Mononuclear cell (primary cell): ENCODE results near the gene TMEM171. TPM values are rescaled to one million over a fixed set of nuclear protein-coding genes. Genes with fewer than 3 reads are reported as not detected.

Experiments
- H3K27me3 ChIP-seq: 2 replicates; pipeline ENCODE4 v1.6.0; 2011; ENCODE audit warnings: low read length, control low read depth; ENCODE audit not compliant: insufficient read depth
- H3K4me1 ChIP-seq: 2 replicates; pipeline ENCODE4 v1.5.1; 2011; ENCODE audit warnings: mild to moderate bottlenecking, low read length, control low read depth; ENCODE audit not compliant: insufficient read depth
- H3K4me3 ChIP-seq: 2 replicates; pipeline ENCODE4 v1.5.1; 2011; ENCODE audit warnings: mild to moderate bottlenecking, low read length, moderate library complexity
- H3K9me3 ChIP-seq: 2 replicates; pipeline ENCODE4 v1.5.1; 2011; ENCODE audit warnings: low read depth, mild to moderate bottlenecking, control low read depth, low read length
- total RNA-seq: library from RNA; depleted of rRNA; stranded (reverse); fragments of >200 nt; gene quantifications from one replicate; pipeline ENCODE4 v1.2.3, GENCODE V29; 2012

TMEM171 gene
- total RNA-seq, 1 donor = not detected

- no peaks in the 10 kb centered on the region for H3K4me1 ChIP-seq
- peaks cover 49% of the 10 kb centered on the region for H3K27me3 ChIP-seq
- no peaks in the 10 kb centered on the region for H3K9me3 ChIP-seq
- H3K4me3 ChIP-seq = no peak overlapping the region
These were observed 6.2 kb upstream of the TMEM171 start for GRCh38 chr5:73114044-73114688.

DNA sequence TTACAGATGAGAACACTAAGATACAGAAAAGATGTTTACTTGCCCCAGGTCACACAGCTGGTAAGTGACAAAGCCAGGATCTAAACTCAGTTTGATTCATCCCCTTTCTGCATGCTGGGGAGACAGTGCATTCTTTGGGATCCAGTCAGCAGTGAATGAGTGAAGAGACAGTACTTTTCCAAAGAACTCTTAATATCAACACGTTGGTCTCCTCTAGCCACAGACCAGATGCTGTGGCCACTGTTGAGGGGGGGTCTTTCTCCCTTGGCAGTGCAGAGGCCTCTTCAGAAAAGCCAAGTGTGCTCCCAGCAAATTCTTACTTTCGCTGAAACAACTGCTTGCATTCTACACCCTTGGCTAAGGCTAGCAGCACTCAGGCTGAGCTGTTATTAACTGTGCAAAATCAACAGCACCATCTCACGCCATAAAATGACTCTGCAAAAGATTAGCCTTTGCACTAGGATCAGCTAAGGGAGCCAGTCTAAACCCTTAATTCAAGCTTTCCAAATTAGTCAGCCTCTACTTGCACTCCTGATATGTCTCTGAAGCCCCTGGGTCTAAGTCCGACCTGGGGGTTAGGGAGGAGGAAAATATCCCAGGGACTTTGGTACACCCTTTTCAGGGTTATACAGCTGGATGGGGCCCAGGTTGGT, 4.8 kb upstream of the TMEM171 start:
- H3K4me3 ChIP-seq = no peak overlapping the region
- peaks cover 46% of the 10 kb centered on the region for H3K27me3 ChIP-seq
- H3K4me1 ChIP-seq = no peaks in the 10 kb centered on the region
- no peaks in the 10 kb centered on the region for H3K9me3 ChIP-seq

DNA sequence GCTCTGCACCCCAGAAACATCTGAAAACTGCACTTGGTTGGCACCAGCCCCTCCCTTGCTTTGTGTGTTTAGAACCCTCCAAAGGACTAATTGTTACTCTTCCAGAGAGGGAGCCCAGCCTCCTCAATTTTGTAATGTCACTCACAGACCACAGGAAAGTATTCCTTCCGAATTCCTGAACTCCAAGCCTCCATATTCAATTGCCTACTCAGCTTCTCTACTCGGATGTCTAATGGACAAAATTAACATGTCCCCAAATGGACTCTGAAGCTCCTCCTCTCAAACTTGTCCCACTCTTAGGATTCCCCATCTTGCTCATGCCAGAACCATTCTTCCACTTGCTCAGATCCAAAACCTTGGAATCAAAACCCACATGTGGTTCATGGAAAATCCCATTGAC, 3.9 kb upstream of the TMEM171 start:
- Histone ChIP-seq H3K9me3 (no peaks in the 10 kb centered on the region), H3K4me1 (no peaks in the 10 kb centered on the region), H3K27me3 (peaks cover 49% of the 10 kb centered on the region), H3K4me3 (no peak overlapping the region)

- Histone ChIP-seq H3K4me3 (no peak overlapping the region), H3K27me3 (peaks cover 49% of the 10 kb centered on the region), H3K4me1 (no peaks in the 10 kb centered on the region), H3K9me3 (no peaks in the 10 kb centered on the region)
These were observed 3.2 kb upstream of the TMEM171 start for GRCh38 chr5:73117088-73117740.

DNA sequence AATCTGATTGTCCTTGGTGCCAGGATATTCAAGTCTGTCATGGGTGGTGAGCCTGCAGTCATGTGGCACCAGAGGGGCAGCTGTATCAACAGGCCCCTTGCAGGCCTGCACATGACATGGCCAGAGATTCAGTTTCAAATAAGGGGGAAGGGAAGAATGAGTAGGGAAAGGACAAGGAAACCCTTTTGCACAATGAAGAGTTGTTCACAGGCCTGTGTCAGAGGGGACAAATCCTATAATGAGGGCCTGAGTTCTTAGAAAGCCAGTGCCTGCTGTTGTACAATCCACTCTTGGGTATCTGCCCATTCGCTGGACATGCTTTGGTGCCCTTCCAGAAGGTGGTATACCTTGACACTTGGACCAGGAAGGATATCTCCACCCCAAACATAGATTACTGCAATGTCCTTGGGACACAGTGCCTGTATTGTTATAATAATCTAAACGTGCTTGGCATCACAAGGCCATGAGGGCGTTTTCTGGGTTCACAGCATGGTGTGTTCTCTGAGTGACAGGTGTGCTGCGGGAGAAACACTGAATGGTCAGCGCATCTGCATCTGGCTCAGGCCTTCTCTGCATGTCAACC, 1.9 kb upstream of the TMEM171 start:
- no peaks in the 10 kb centered on the region for H3K9me3 ChIP-seq
- no peak overlapping the region for H3K4me3 ChIP-seq
- H3K27me3 ChIP-seq = peaks cover 51% of the 10 kb centered on the region

DNA sequence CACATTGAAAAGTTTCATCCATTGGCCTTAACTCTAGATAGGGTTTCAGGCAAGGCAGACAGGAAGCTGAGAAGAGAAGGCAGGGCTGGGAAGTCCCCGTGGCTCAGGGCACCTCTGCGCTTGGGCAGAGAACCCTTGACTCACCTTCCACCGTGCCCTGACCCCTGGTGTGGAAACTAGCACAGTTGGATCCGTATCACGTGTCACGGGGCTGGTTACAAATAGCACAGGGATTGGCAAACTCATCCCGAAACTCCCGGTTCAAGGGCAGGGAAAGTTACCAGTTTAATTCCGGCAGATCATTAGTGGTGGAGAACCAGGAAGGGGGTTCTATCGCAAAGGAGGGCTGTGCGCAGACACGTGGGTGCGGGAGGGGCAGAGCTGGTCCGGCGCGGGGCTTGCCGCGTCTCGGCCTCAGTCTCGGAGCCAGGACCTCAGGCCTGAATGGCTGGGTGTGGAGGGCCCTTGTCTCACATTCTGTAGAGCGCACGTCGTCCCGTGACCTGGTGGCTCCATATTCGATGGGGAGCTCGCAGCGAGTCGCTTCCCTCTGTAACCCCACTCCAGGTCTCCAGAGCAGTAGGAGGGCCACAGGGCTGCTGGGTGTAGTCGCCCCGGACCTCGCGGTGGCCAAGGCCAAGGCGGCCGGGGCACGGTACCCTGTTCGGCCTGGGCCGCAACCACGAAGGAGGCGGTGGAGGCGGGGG, 771 bp upstream of the TMEM171 start:
- Histone ChIP-seq H3K4me3 (no peak overlapping the region), H3K27me3 (peaks cover 45% of the 10 kb centered on the region), H3K4me1 (no peaks in the 10 kb centered on the region), H3K9me3 (no peaks in the 10 kb centered on the region)

More for the DNA sequence above, 1.9 kb upstream of the TMEM171 start:
- no peaks in the 10 kb centered on the region for H3K4me1 ChIP-seq

GRCh38 chr5:73121119-73121463, 716 bp downstream of the TMEM171 start:
- H3K4me1 ChIP-seq = no peaks in the 10 kb centered on the region
- H3K4me3 ChIP-seq = no peak overlapping the region
- H3K27me3 ChIP-seq = peaks cover 53% of the 10 kb centered on the region
- no peaks in the 10 kb centered on the region for H3K9me3 ChIP-seq

DNA sequence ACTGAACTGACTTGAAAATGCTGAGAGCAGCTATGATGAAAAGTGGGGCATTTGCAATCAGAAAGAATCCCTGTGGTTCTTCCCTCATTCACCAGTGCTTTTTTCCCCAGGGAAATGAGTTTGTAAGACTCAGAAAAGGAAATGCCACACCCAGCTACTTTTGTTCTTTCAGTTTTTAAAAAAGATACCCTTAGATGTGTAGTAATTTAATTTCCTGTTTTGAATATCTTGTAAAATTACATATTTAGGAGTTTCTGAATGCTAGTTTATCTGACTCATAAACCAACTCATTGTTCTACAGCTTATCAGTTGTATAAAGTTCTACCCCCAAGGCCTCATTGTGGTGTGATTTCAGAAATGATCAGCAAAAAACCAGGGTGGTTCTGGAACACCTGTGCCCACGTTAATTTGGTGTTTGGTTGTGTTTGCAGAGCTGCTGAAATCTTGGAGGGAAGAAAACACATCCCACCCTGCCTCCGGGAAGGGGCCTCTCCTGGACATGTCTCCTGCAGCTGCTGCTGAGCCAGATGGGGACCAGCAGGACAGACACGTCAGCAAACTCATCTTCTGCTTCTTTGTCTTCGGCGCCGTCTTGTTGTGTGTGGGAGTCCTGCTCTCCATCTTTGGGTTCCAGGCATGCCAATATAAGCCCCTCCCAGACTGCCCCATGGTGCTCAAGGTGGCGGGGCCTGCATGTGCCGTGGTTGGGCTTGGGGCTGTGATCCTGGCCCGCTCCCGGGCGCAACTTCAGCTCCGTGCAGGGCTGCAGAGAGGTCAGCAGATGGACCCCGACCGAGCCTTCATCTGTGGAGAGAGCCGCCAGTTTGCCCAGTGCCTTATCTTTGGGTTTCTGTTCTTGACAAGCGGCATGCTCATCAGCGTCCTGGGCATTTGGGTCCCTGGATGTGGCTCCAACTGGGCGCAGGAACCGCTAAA, 2.8 kb downstream of the TMEM171 start:
- Histone ChIP-seq H3K9me3 (no peaks in the 10 kb centered on the region), H3K4me3 (no peak overlapping the region), H3K27me3 (peaks cover 51% of the 10 kb centered on the region), H3K4me1 (no peaks in the 10 kb centered on the region)

GRCh38 chr5:73125289-73125688, 4.9 kb downstream of the TMEM171 start:
- no peak overlapping the region for H3K4me3 ChIP-seq
- H3K27me3 ChIP-seq = peaks cover 39% of the 10 kb centered on the region
- no peaks in the 10 kb centered on the region for H3K4me1 ChIP-seq
- H3K9me3 ChIP-seq = no peaks in the 10 kb centered on the region

- peaks cover 31% of the 10 kb centered on the region for H3K27me3 ChIP-seq
- H3K9me3 ChIP-seq = no peaks in the 10 kb centered on the region
- H3K4me3 ChIP-seq = no peak overlapping the region
- no peaks in the 10 kb centered on the region for H3K4me1 ChIP-seq
These were observed 6.0 kb downstream of the TMEM171 start for GRCh38 chr5:73126381-73126780.

DNA sequence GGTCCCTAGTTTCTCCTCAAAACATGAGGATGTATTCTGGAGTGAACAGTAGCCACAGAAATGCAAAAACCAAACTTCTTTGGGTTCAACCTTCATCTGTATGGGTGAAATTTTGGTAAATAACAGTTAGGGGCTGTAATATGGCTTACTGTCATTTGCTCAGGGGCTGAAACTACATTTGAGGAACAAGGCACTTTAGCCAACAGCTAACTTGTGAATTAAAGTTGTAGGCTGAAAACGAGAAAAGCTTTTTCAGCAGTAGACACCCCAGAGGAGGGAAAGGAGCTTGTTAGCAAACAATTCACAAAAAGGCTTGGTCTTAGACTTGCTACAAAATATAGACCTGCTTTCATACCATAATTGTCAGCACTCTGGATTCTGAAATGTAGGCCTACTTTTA, 6.6 kb downstream of the TMEM171 start:
- Histone ChIP-seq H3K27me3 (peaks cover 28% of the 10 kb centered on the region), H3K4me1 (no peaks in the 10 kb centered on the region), H3K9me3 (no peaks in the 10 kb centered on the region), H3K4me3 (no peak overlapping the region)

DNA sequence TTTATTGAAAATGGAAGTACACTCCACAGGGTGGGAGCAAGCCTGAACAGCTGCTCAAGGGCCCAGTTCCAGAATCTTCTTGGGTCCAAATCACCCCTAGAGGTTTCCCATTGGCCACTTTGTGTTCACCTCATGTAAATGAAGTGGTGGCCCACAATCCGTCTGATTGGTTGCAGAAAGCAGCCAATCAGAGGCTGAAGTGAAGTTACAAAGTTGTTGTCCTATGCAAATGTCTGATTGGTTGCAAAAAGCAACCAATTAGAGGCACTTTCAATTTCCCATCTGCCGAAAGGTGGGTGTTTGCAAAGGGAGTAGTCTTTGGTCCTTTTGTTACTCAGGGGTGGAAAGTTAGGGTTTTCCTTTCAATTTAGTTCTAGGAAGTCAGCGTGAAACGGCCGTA, 8.8 kb downstream of the TMEM171 start:
- Histone ChIP-seq H3K4me1 (no peaks in the 10 kb centered on the region), H3K9me3 (no peaks in the 10 kb centered on the region), H3K27me3 (peaks cover 24% of the 10 kb centered on the region), H3K4me3 (no peak overlapping the region)

GRCh38 chr5:73130811-73131210, 10.4 kb downstream of the TMEM171 start:
- Histone ChIP-seq H3K9me3 (no peaks in the 10 kb centered on the region), H3K4me3 (no peak overlapping the region), H3K4me1 (no peaks in the 10 kb centered on the region), H3K27me3 (peaks cover 27% of the 10 kb centered on the region)

DNA sequence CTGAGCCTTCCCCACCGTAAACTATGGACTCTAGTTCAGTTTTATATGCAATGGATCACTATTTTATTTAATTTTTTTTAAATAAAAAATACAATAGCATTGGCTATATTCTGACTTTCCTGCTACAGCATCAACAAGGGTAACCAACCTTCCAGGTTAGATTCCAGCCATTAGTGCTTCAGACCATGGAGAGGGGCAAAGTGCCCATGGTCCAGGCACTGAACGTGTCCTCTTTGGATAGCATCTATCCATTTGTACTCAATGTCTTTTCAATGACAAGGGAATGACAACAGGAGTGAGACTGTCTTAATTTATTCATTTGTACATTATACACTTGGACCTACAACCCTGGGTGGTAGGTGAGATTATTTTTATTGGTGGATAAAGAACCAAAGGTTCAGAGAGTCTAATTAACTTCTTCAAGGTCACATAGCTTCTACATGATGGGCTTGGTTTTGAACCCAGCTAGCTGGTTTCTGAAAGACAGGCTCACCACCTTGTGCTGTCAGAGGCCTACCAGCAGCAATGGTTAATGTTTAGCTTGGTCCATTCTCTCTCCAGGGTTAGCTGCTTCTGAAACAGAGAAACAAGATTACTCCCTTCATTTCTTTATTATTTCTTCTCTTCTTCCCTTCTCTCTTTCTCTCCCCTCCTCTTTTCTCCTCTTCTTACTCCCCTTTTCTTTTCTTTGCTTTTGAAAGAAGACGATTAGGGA, 11.5 kb downstream of the TMEM171 start:
- no peaks in the 10 kb centered on the region for H3K9me3 ChIP-seq
- H3K4me3 ChIP-seq = no peak overlapping the region
- H3K27me3 ChIP-seq = peaks cover 23% of the 10 kb centered on the region
- H3K4me1 ChIP-seq = no peaks in the 10 kb centered on the region
